ENCODE measurements around the gene PLTP.

The PLTP gene

GRCh38 chr20:45948261-45948733, 36.3 kb upstream of the PLTP start:
- DNase-seq (ENCODE audit: low spot score), result no peak
- TF ChIP-seq, protein P1, sequence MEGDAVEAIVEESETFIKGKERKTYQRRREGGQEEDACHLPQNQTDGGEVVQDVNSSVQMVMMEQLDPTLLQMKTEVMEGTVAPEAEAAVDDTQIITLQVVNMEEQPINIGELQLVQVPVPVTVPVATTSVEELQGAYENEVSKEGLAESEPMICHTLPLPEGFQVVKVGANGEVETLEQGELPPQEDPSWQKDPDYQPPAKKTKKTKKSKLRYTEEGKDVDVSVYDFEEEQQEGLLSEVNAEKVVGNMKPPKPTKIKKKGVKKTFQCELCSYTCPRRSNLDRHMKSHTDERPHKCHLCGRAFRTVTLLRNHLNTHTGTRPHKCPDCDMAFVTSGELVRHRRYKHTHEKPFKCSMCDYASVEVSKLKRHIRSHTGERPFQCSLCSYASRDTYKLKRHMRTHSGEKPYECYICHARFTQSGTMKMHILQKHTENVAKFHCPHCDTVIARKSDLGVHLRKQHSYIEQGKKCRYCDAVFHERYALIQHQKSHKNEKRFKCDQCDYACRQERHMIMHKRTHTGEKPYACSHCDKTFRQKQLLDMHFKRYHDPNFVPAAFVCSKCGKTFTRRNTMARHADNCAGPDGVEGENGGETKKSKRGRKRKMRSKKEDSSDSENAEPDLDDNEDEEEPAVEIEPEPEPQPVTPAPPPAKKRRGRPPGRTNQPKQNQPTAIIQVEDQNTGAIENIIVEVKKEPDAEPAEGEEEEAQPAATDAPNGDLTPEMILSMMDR (IDR thresholded peaks at IDR 0.05; ENCODE audit: borderline replicate concordance, control extremely low read depth, extremely low read depth, insufficient read depth, missing control alignments), result no peak
- in situ Hi-C loops (cut with MboI; ENCODE audit: low sequenced_read_pairs, unreplicated experiment), result no loop called here

- in situ Hi-C loops (cut with MboI; ENCODE audit: low sequenced_read_pairs, unreplicated experiment), result no loop called here
- TF ChIP-seq, protein P1 (IDR thresholded peaks at IDR 0.05; ENCODE audit: borderline replicate concordance, control extremely low read depth, extremely low read depth, insufficient read depth, missing control alignments), result no peak
- no peak for DNase-seq (ENCODE audit: low spot score)
Observed at GRCh38 chr20:45947110-45947866, 35.3 kb upstream of the PLTP start.

GRCh38 chr20:45946149-45946970, 34.4 kb upstream of the PLTP start:
- in situ Hi-C loops (cut with MboI; ENCODE audit: low sequenced_read_pairs, unreplicated experiment), result no loop called here
- TF ChIP-seq, protein P1 (IDR thresholded peaks at IDR 0.05; ENCODE audit: borderline replicate concordance, control extremely low read depth, extremely low read depth, insufficient read depth, missing control alignments), result no peak
- no peak for DNase-seq (ENCODE audit: low spot score)

DNA sequence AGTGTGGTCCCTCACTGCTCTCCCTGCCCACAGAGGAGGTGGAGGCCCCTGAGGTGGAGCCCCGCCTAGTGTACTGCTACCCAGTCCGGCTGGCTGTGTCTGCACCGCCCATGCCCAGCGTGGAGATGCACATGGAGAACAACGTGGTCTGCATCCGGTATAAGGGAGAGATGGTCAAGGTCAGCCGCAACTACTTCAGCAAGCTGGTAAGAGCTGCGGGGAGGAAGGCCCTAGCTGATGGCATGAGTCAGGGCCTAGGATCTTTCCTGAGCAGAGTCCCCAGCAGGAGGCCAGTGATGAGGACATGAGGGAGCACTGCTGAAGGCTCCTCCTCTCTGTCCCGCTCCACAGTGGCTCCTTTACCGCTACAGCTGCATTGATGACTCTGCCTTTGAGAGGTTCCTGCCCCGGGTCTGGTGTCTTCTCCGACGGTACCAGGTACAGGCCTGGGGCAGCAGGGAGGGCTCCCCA, 33.8 kb upstream of the PLTP start:
- DNase-seq (ENCODE audit: low spot score), result no peak
- TF ChIP-seq, protein P1 (IDR thresholded peaks at IDR 0.05; ENCODE audit: borderline replicate concordance, control extremely low read depth, extremely low read depth, insufficient read depth, missing control alignments), result no peak
- in situ Hi-C loops (cut with MboI; ENCODE audit: low sequenced_read_pairs, unreplicated experiment), result no loop called here

- in situ Hi-C loops (cut with MboI; ENCODE audit: low sequenced_read_pairs, unreplicated experiment), result no loop called here
- DNase-seq (ENCODE audit: low spot score), result no peak
- TF ChIP-seq, protein P1 (IDR thresholded peaks at IDR 0.05; ENCODE audit: borderline replicate concordance, control extremely low read depth, extremely low read depth, insufficient read depth, missing control alignments), result no peak
Observed at GRCh38 chr20:45944965-45945677, 33.2 kb upstream of the PLTP start.
